Prostate gland (tissue), 2 donors: ENCODE measurements around the gene BRD1. TPM values are rescaled to one million over a fixed set of nuclear protein-coding genes. Genes with fewer than 3 reads are reported as not detected.

ENCODE experiments used
- DNase-seq: peaks from one replicate; pipeline ENCODE4 v3.0.0-alpha.2; 2019; ENCODE audit warnings: low spot score
- H3K27ac ChIP-seq, 2 donors: fragments of 200-600 bp; sonication (generic); 2 replicates each; pipeline ENCODE4 v1.5.1; 2017 to 2019
- H3K27me3 ChIP-seq: fragments of 200-600 bp; sonication (generic); replicated peaks from 2 replicates; pipeline ENCODE4 v1.5.1; 2019; ENCODE audit not compliant: insufficient read depth
- H3K36me3 ChIP-seq, 2 donors: fragments of 200-600 bp; sonication (generic); 1 replicate in 1 of 2; 2 replicates in 1 of 2; pipeline versions ENCODE4 v1.5.1 to v1.8.1; 2017 to 2019
- H3K4me1 ChIP-seq: fragments of 200-600 bp; sonication (generic); replicated peaks from 2 replicates; pipeline ENCODE4 v1.5.1; 2019
- H3K4me3 ChIP-seq, 2 donors: fragments of 200-600 bp; sonication (generic); 2 replicates each; pipeline ENCODE4 v1.5.1; 2017 to 2019
- H3K9me3 ChIP-seq: fragments of 200-600 bp; sonication (generic); 2 replicates; pipeline ENCODE4 v1.5.1; 2017
- CTCF ChIP-seq, 4 experiments: fragments of 200-600 bp in 2 of 4; fragments of 450-650 bp in 2 of 4; sonication (generic) in 2 of 4; IDR thresholded peaks; 1 replicate in 3 of 4; 2 replicates in 1 of 4; pipeline ENCODE4 v1.5.1; 2016 to 2019; ENCODE audit warnings: antibody characterized with exemption in 4 of 4, mild to moderate bottlenecking in 2 of 4, moderate library complexity in 2 of 4
- POLR2A ChIP-seq: fragments of 450-650 bp; IDR thresholded peaks from one replicate; pipeline ENCODE4 v1.6.1; 2016; ENCODE audit warnings: antibody characterized with exemption, mild to moderate bottlenecking
- POLR2AphosphoS5 ChIP-seq: sonication (generic); formaldehyde crosslinking; IDR thresholded peaks from one replicate; pipeline ENCODE4 v1.6.1; 2017; ENCODE audit warnings: antibody characterized with exemption
- WGBS: methylation state at CpG from one replicate; pipeline ENCODE4 v1.1.5; 2018; 5-methylcytosine and 5-hydroxymethylcytosine counted together
- intact Hi-C: fragments of 100-400 bp; cut with DNase I; formaldehyde crosslinking; loops from one replicate; pipeline ENCODE4 v1.14.2; 2022
- total RNA-seq, 2 donors: library from RNA; depleted of rRNA; stranded (reverse); fragments of >200 nt; gene quantifications; one replicate each; pipeline ENCODE4 v1.1.0, GENCODE V29; 2016

Gene BRD1
- total RNA-seq, 2 donors from 2014 or later: 40.3 to 74.2 TPM

GRCh38 chr22:49849161-49850020 is 21.7 kb upstream of the BRD1 start:
- WGBS: 2% methylated on average over 43 of the region's 89 CpGs
- intact Hi-C loops: loop anchor here (5.0 kb wide), 1 partner anchor 68 kb away; the partner anchor contains the start of genes ALG12 and CRELD2
- no peak for TF ChIP-seq POLR2A
- no peak for TF ChIP-seq POLR2AphosphoS5

GRCh38 chr22:49848690-49849160 is 21.1 kb upstream of the BRD1 start:
- 0% methylated on average over 31 of the region's 51 CpGs for WGBS
- H3K9me3 ChIP-seq: no peaks in the 10 kb centered on the region
- intact Hi-C loops: no loop called here
- no peak overlapping the region for H3K27ac ChIP-seq
- H3K36me3 ChIP-seq: no peaks in the 10 kb centered on the region
- peaks cover 13% of the 10 kb centered on the region for H3K4me1 ChIP-seq
- DNase-seq: no peak
- no peak for TF ChIP-seq CTCF (IDR thresholded peaks at IDR 0.05)
- TF ChIP-seq POLR2AphosphoS5: no peak
- no peak for TF ChIP-seq POLR2A
- peak overlapping the region; percentile 26 to 39 for H3K4me3 ChIP-seq
- H3K27me3 ChIP-seq: peaks cover 8% of the 10 kb centered on the region

More at GRCh38 chr22:49849161-49850020, 21.7 kb upstream of the BRD1 start:
- Histone ChIP-seq H3K27ac (no peak overlapping the region), H3K4me1 (peaks cover 13% of the 10 kb centered on the region), H3K36me3 (no peaks in the 10 kb centered on the region), H3K9me3 (no peaks in the 10 kb centered on the region), H3K4me3 (peak overlapping the region; percentile 12 to 39), H3K27me3 (peaks cover 8% of the 10 kb centered on the region)
- no peak for DNase-seq

DNA sequence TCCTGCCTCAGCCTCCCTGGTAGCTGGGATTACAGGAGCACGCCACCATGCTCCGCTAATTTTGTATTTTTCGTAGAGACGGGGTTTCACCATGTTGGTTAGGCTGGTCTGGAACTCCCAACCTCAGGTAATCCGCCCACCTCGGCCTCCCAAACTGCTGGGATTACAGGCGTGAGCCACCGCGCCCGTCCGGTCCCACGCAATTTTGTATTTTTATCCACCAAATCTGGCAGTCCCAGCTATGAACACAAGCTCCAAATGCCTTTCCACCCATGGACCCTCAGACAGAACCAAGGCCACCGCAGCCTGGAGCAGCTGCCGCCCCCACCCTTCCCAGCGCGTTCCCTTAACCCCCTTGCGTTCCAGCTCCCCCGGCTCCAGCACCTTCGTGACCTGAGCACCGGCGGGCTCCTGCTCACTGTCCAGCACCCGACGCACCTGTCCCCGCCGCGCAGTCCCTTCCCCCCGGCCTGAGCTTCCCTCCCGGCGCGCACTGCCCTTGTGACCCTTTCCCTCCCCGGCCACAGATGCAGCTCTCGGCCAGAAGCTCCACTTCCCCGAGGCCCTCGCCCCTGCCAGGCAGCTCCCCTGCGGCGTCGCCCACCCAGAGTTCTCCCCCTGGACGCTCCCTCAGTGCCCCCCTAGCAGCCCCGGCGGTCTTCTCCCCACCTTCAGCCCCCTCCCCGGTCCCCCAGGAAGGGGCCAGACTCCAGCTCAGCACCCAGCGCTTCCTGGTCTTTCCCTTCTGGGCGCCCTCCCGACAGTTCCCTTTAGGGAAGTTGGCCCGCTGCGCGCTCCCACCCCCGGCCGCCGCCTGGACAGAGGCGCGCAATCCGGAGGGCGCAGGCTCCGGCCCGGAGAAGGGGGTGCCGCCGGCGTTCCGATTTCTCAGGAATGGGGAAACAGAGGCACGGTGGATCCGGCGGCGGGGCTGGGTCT is 20.3 kb upstream of the BRD1 start:
- Histone ChIP-seq H3K4me1 (peaks cover 13% of the 10 kb centered on the region), H3K4me3 (peak overlapping the region; percentile 26 to 39), H3K9me3 (no peaks in the 10 kb centered on the region), H3K27ac (no peak overlapping the region), H3K36me3 (no peaks in the 10 kb centered on the region), H3K27me3 (peaks cover 8% of the 10 kb centered on the region)
- 22% methylated on average over 61 of the region's 64 CpGs for WGBS
- intact Hi-C loops: no loop called here
- DNase-seq: no peak
- TF ChIP-seq CTCF (IDR thresholded peaks at IDR 0.05) (no peak), POLR2AphosphoS5 (no peak), POLR2A (no peak)

DNA sequence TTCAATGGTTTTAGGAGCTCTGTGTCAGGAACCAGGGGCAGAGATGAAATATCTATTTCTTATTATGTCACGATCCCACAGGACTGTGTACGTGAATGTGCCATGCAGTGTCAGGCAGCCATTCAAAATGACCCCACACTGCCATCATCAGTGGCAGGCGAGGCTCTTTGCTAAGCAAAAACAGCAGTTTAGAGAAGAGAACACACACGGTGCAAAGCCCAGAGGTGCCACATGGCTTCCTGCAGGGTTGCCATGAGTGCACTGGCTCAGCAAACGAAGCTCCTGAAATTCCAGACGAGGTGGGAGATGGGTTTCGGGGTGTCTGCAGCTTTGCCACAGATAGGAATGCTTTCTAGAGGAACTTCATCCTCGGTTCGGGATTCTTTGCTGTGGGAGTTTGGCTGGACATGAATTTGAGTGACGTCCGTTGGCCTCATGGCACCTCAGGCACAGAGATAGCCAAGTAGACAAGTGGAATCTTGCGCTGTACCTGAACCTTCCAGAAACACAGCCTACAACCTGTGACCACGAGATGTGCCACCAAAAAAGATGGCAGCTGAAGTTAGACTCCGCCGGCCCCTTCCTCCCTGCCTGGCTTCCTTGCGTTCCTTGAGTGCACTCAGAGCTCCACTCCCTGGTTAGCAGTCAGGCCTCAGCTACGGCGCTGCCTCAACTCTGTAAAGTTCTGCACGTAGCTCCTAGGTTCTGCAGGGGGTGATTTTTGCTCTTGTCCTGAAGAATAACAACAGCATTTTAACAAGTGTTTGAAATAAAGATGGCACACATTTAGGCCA is 18.2 kb upstream of the BRD1 start:
- intact Hi-C loops: no loop called here
- 75% methylated on average over 19 of the region's 19 CpGs for WGBS
- H3K4me3 ChIP-seq: no peak overlapping the region

More for the DNA sequence above, 18.2 kb upstream of the BRD1 start:
- no peaks in the 10 kb centered on the region for H3K36me3 ChIP-seq
- peaks cover 13% of the 10 kb centered on the region for H3K4me1 ChIP-seq
- TF ChIP-seq CTCF (IDR thresholded peaks at IDR 0.05): no peak
- TF ChIP-seq POLR2A: no peak
- TF ChIP-seq POLR2AphosphoS5: no peak
- no peak overlapping the region for H3K27ac ChIP-seq
- H3K9me3 ChIP-seq: no peaks in the 10 kb centered on the region
- peaks cover 8% of the 10 kb centered on the region for H3K27me3 ChIP-seq
- DNase-seq: no peak
